Neural cell (in vitro differentiated cells): Measurements from ENCODE around the gene ELAC1.

Experiments
- EZH2 ChIP-seq: fragments of 200-600, 300-800 bp; shearing (Covaris generic), sonication (generic); IDR thresholded peaks from 2 replicates; pipeline ENCODE4 v1.6.1; 2014; ENCODE audit warnings: antibody characterized with exemption, low read length, borderline replicate concordance, mild to moderate bottlenecking; ENCODE audit not compliant: insufficient read depth, poor library complexity, severe bottlenecking
- MXI1 ChIP-seq: fragments of 450-650 bp; conservative IDR thresholded peaks from 2 replicates; pipeline ENCODE4 v1.6.1; 2014; ENCODE audit warnings: antibody characterized with exemption, mild to moderate bottlenecking; ENCODE audit not compliant: poor library complexity, severe bottlenecking
- POLR2AphosphoS5 ChIP-seq: IDR thresholded peaks from 2 replicates; pipeline ENCODE4 v1.6.1; 2012
- TAF1 ChIP-seq: IDR thresholded peaks from 2 replicates; pipeline ENCODE4 v1.6.1; 2012; ENCODE audit warnings: low read depth
- TF ChIP-seq, protein P1 (sequence below): fragments of 450-650 bp; IDR thresholded peaks from 2 replicates; pipeline ENCODE4 v1.5.1; 2014; ENCODE audit warnings: antibody characterized with exemption, mild to moderate bottlenecking, moderate library complexity; ENCODE audit not compliant: poor library complexity, severe bottlenecking

DNA sequence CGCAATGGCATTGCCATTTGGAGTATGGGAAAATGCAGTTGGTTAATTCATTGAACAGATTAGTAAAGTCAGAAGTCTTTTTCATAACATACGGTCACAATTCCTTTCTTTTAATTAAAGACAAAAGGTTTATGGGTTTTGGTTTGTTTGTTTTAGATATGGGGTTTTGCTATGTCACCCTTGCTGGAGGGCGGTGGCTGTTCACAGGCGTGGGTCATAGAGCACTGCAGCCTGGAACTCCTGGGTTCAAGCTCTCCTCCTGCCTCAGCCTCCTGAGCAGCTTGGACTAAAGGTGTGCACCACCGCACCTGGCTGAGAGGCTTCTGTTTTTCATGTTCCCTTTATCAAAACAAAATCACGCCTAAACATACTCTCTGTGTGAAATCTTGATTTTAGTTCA lies 18.7 kb upstream of the ELAC1 start:
- no peak for TF ChIP-seq EZH2
- TF ChIP-seq, protein P1, sequence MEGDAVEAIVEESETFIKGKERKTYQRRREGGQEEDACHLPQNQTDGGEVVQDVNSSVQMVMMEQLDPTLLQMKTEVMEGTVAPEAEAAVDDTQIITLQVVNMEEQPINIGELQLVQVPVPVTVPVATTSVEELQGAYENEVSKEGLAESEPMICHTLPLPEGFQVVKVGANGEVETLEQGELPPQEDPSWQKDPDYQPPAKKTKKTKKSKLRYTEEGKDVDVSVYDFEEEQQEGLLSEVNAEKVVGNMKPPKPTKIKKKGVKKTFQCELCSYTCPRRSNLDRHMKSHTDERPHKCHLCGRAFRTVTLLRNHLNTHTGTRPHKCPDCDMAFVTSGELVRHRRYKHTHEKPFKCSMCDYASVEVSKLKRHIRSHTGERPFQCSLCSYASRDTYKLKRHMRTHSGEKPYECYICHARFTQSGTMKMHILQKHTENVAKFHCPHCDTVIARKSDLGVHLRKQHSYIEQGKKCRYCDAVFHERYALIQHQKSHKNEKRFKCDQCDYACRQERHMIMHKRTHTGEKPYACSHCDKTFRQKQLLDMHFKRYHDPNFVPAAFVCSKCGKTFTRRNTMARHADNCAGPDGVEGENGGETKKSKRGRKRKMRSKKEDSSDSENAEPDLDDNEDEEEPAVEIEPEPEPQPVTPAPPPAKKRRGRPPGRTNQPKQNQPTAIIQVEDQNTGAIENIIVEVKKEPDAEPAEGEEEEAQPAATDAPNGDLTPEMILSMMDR = no peak
- no peak for TF ChIP-seq TAF1
- no peak for TF ChIP-seq POLR2AphosphoS5
- no peak for TF ChIP-seq MXI1
